ENCODE results near the gene AHI1.

The AHI1 gene

DNA sequence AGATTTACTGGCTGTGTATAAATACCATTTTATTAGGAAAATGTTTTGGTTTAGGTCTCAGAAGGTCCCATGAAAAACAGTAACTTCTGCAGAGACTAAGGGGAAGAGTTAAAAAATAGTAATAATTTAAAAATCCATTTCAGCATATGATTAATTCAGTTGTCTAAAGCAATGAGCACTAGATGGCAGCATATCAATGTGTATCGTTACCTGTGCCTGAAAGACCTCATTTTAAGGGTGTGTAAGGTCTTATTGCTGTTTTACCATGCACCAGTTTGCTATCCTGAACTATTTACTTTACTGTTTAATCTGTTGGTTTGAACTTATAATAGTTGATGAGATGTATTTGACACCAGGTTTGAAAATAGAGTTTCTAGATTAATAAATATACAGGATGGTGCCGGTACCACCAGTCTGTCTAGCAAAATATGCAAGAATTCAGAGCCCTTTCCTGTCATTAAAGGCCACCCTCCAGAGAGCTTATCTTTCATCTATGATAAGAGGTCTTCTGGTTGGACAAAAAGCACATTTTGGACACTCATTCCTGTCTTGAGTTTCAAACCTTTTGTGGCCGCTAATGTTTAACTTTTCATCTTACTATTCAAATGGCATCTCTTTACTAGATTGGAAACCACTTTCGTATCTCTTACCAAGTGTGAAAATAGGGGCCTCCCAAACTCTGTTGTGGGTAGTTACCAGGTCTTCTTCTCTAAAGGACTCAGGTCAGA, 8.9 kb upstream of the AHI1 start:
- H3K27ac ChIP-seq (ENCODE audit: low read depth in 2 of 2, low read length in 2 of 2) = peak overlapping the region; percentile 72 to 86
- H3K9ac ChIP-seq (ENCODE audit: low read depth in 1 of 2, low read length in 2 of 2) = peak overlapping the region; percentile 3 to 46
- no peaks in the 10 kb centered on the region for H3K36me3 ChIP-seq (ENCODE audit: control insufficient read depth in 2 of 2, insufficient read depth in 2 of 2, low read length in 2 of 2)
- H3K9me3 ChIP-seq (ENCODE audit: control insufficient read depth in 2 of 2, low read length in 2 of 2) = no peaks in the 10 kb centered on the region
- peaks cover 11 to 21% of the 10 kb centered on the region in 2 donors for H3K4me1 ChIP-seq (ENCODE audit: control insufficient read depth in 2 of 2, insufficient read depth in 2 of 2, low read length in 2 of 2)
- H3K4me3 ChIP-seq (ENCODE audit: low read length in 2 of 2) = no peak overlapping the region
- H3K27me3 ChIP-seq (ENCODE audit: control insufficient read depth in 2 of 2, insufficient read depth in 2 of 2, low read length in 2 of 2) = no peaks in the 10 kb centered on the region

- H3K27ac ChIP-seq (ENCODE audit: low read depth in 2 of 2, low read length in 2 of 2) = peak overlapping the region; percentile 72 to 86
- peaks cover 11 to 21% of the 10 kb centered on the region in 2 donors for H3K4me1 ChIP-seq (ENCODE audit: control insufficient read depth in 2 of 2, insufficient read depth in 2 of 2, low read length in 2 of 2)
- H3K9ac ChIP-seq (ENCODE audit: low read depth in 1 of 2, low read length in 2 of 2) = peak overlapping the region; percentile 33 to 52
Measured at GRCh38 chr6:135505648-135506047, 8.1 kb upstream of the AHI1 start.

DNA sequence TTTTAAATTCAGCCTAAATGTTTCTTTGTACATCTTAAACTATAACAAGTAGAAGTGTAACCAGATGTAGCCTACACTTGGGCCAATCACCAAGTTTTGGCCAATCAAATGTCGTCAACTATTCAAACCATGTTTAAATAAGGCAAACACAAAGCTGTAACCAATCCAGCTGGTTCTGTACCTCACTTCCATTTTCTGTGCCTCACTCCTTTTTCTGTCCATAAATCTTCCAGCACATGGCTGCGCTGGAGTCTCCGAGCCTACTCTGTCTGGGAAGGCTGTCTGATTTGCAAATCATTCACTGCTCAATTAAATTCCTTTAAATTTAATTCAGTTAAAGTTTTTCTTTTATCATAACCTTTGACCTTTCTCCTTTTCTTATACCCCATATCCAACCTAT, 7.7 kb upstream of the AHI1 start:
- Histone ChIP-seq H3K36me3 (ENCODE audit: control insufficient read depth in 2 of 2, insufficient read depth in 2 of 2, low read length in 2 of 2) (no peaks in the 10 kb centered on the region), H3K4me3 (ENCODE audit: low read length in 2 of 2) (peak overlapping the region in 1 of 2 donors; percentile 39), H3K27ac (ENCODE audit: low read depth in 2 of 2, low read length in 2 of 2) (peak overlapping the region; percentile 45 to 86)

More at GRCh38 chr6:135505648-135506047, 8.1 kb upstream of the AHI1 start:
- H3K27me3 ChIP-seq (ENCODE audit: control insufficient read depth in 2 of 2, insufficient read depth in 2 of 2, low read length in 2 of 2) = no peaks in the 10 kb centered on the region
- no peaks in the 10 kb centered on the region for H3K9me3 ChIP-seq (ENCODE audit: control insufficient read depth in 2 of 2, low read length in 2 of 2)
- H3K36me3 ChIP-seq (ENCODE audit: control insufficient read depth in 2 of 2, insufficient read depth in 2 of 2, low read length in 2 of 2) = no peaks in the 10 kb centered on the region
- peak overlapping the region; percentile 28 to 39 for H3K4me3 ChIP-seq (ENCODE audit: low read length in 2 of 2)

DNA sequence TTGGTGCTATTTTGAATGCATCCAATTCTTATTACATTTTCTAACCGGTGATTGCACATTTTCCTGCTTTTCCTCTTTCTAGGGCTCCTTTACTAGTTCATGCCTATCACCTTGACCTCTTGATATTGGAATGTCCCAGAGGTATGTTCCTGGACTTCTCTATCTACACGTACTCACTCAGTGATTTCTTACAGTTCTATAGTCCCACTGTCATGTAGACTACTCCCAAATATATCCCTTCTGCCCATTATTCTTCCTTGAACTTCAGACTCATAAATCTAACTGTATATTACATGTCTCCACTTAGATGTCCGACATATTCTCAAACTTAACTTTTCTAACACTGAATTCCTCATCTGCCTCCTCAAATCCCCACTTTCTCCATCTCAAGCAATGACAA, 7.2 kb upstream of the AHI1 start:
- Histone ChIP-seq H3K36me3 (ENCODE audit: control insufficient read depth in 2 of 2, insufficient read depth in 2 of 2, low read length in 2 of 2) (no peaks in the 10 kb centered on the region), H3K9ac (ENCODE audit: low read depth in 1 of 2, low read length in 2 of 2) (no peak overlapping the region), H3K9me3 (ENCODE audit: control insufficient read depth in 2 of 2, low read length in 2 of 2) (no peaks in the 10 kb centered on the region), H3K27me3 (ENCODE audit: control insufficient read depth in 2 of 2, insufficient read depth in 2 of 2, low read length in 2 of 2) (no peaks in the 10 kb centered on the region), H3K4me1 (ENCODE audit: control insufficient read depth in 2 of 2, insufficient read depth in 2 of 2, low read length in 2 of 2) (peaks cover 11 to 21% of the 10 kb centered on the region in 2 donors), H3K4me3 (ENCODE audit: low read length in 2 of 2) (no peak overlapping the region), H3K27ac (ENCODE audit: low read depth in 2 of 2, low read length in 2 of 2) (peak overlapping the region; percentile 45 to 86)

More for the DNA sequence above, 7.7 kb upstream of the AHI1 start:
- Histone ChIP-seq H3K9me3 (ENCODE audit: control insufficient read depth in 2 of 2, low read length in 2 of 2) (no peaks in the 10 kb centered on the region), H3K4me1 (ENCODE audit: control insufficient read depth in 2 of 2, insufficient read depth in 2 of 2, low read length in 2 of 2) (peaks cover 11 to 21% of the 10 kb centered on the region in 2 donors), H3K9ac (ENCODE audit: low read depth in 1 of 2, low read length in 2 of 2) (no peak overlapping the region), H3K27me3 (ENCODE audit: control insufficient read depth in 2 of 2, insufficient read depth in 2 of 2, low read length in 2 of 2) (no peaks in the 10 kb centered on the region)

DNA sequence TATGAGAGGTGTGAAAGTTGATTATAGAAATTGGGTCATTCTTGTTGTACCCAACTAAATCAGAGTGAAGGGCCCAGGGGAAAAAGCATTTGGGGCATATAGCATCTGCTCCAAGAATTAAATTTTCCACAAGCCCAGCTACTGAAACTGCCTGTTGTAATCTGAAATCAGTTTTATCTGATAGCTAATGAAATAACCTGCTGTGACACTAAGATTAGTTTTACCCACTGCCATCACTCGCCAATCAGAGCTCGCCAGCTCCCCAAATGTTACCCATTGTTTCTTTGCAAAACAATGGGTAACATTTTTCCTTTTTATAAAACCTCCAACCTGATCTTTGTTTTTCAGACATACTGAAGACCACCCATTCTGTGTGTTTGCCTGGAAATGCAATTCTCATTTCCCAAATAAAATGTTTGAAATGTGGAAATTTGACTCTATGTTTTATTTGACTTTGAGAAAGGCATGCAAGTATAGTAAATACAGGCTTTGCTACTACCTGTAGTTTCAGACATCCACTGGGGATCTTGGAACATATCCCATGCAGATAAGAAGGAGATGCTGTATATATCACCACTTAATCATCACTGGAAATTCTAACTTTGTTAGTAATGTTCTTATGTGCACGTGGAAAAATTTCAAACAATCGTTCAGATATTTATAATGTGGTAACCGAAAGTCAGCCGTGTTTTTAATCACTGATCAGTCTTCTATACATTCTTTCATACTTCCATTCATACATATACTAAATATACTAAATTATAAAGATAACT, 6.3 kb upstream of the AHI1 start:
- H3K4me3 ChIP-seq (ENCODE audit: low read length in 2 of 2) = no peak overlapping the region
- H3K9ac ChIP-seq (ENCODE audit: low read depth in 1 of 2, low read length in 2 of 2) = no peak overlapping the region
- no peak overlapping the region for H3K27ac ChIP-seq (ENCODE audit: low read depth in 2 of 2, low read length in 2 of 2)
- H3K27me3 ChIP-seq (ENCODE audit: control insufficient read depth in 2 of 2, insufficient read depth in 2 of 2, low read length in 2 of 2) = no peaks in the 10 kb centered on the region
- no peaks in the 10 kb centered on the region for H3K36me3 ChIP-seq (ENCODE audit: control insufficient read depth in 2 of 2, insufficient read depth in 2 of 2, low read length in 2 of 2)
- no peaks in the 10 kb centered on the region for H3K9me3 ChIP-seq (ENCODE audit: control insufficient read depth in 2 of 2, low read length in 2 of 2)
- peaks cover 11 to 23% of the 10 kb centered on the region in 2 donors for H3K4me1 ChIP-seq (ENCODE audit: control insufficient read depth in 2 of 2, insufficient read depth in 2 of 2, low read length in 2 of 2)

DNA sequence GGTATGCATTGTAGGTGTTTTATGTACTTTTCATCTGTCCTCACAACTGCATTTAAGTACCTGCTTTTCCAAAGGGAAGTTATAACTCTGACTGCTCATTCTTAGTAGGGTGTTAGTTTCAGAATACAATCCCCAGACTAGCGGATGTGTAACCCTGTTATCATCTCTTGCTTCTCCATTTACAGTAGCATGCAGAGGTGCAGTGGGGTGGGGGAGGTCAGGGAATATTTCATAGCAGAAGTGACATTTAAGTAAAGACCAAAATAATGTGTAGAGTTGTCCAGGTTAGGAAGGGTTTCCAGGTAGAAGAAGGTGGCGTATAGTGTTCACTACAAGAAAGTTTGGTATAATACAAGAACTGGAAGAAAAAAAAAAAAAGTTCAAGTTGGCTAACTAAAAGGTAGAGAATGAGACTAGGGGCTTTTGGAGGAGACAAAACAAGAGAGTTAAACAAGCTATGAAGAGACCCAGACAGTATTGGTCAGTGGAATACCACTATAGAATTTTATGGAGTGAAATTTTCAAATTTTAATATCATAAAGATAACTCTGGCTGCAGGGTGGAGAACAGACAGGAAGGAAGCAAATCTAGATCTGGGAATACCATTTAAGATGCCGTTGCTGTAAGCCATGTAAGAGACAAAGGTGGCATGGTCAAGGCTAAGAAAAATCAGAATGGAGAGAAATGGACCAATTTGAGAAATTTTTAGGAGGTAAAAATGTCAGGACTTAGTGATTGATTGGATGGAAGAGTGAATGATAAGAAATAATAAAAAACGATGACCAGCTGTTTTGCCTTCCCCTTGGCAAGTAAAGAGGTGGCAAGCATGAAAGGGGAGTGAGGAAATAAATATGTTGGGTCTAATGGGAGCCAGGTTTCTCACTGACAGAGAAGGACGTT, 2.2 kb upstream of the AHI1 start:
- no peak overlapping the region for H3K4me3 ChIP-seq (ENCODE audit: low read length in 2 of 2)
- H3K9me3 ChIP-seq (ENCODE audit: control insufficient read depth in 2 of 2, low read length in 2 of 2) = no peaks in the 10 kb centered on the region
- H3K27me3 ChIP-seq (ENCODE audit: control insufficient read depth in 2 of 2, insufficient read depth in 2 of 2, low read length in 2 of 2) = no peaks in the 10 kb centered on the region
- H3K27ac ChIP-seq (ENCODE audit: low read depth in 2 of 2, low read length in 2 of 2) = no peak overlapping the region
- no peak overlapping the region for H3K9ac ChIP-seq (ENCODE audit: low read depth in 1 of 2, low read length in 2 of 2)
- H3K36me3 ChIP-seq (ENCODE audit: control insufficient read depth in 2 of 2, insufficient read depth in 2 of 2, low read length in 2 of 2) = no peaks in the 10 kb centered on the region
- peaks cover 3 to 7% of the 10 kb centered on the region in 2 donors for H3K4me1 ChIP-seq (ENCODE audit: control insufficient read depth in 2 of 2, insufficient read depth in 2 of 2, low read length in 2 of 2)

DNA sequence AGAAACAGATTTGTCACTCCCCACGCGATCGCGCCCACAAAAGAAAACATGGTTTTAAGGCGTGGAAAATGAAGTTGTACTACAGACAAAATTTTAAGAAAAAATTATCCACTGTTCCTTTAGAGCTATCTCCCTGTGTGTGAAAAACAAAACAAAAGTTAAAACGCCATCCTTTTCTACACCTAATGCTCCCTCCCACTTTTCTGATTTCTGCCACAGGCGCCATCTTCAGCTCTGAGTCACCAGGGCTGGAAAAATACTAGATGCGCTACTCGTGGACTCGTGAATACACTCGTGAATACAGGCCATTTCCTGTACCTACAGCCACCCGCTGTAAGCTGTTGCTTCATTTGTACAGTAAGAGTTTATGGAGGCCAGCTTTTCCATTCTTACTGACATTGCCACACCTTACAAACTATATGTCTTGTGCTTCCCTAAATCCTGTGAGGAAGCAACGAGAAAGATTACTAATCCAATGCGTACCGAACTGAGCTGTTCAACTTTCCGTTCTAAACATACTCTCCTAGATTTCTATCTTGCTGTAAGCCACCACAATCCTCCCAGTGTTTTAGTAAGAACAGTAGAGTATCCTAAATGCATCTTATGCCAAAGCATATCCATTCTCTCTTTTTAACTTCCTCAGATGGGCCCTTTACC, 773 bp upstream of the AHI1 start:
- Histone ChIP-seq H3K4me1 (ENCODE audit: control insufficient read depth in 2 of 2, insufficient read depth in 2 of 2, low read length in 2 of 2) (peaks cover 3 to 6% of the 10 kb centered on the region in 2 donors), H3K36me3 (ENCODE audit: control insufficient read depth in 2 of 2, insufficient read depth in 2 of 2, low read length in 2 of 2) (no peaks in the 10 kb centered on the region), H3K4me3 (ENCODE audit: low read length in 2 of 2) (peak overlapping the region; percentile 78 to 97), H3K27ac (ENCODE audit: low read depth in 2 of 2, low read length in 2 of 2) (peak overlapping the region; percentile 92 to 96), H3K27me3 (ENCODE audit: control insufficient read depth in 2 of 2, insufficient read depth in 2 of 2, low read length in 2 of 2) (no peaks in the 10 kb centered on the region), H3K9me3 (ENCODE audit: control insufficient read depth in 2 of 2, low read length in 2 of 2) (no peaks in the 10 kb centered on the region), H3K9ac (ENCODE audit: low read depth in 1 of 2, low read length in 2 of 2) (peak overlapping the region; percentile 92 to 98)

DNA sequence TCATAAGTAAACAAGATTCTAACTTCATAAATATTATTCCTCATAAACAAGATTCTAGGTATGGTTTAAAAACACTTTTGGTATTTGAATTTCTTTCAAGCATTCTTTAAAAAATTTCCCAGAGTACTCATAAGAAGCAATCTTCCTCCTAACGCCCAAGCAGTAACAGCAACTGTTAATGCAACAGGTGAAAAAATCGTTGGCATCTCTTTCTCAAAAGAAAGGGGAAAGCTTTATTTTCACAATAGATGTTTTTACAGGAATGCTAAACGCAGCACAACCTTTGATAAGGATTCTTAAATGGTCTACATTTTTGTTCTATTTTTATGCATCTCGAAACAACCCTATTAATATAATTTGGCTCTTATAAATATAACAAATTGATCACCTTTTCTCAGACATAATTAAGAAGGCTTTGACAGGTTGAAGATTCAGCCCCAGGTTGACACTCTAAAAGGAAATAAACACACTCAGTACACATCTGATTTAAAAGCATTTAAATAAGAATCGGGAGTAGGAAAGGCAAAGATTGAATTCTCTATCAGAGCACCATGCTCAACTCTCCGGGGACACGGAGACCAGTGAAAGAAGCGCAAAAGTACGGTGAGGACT, 634 bp downstream of the AHI1 start:
- H3K36me3 ChIP-seq (ENCODE audit: control insufficient read depth in 2 of 2, insufficient read depth in 2 of 2, low read length in 2 of 2) = no peaks in the 10 kb centered on the region
- H3K4me3 ChIP-seq (ENCODE audit: low read length in 2 of 2) = peak overlapping the region; percentile 78 to 97
- H3K9me3 ChIP-seq (ENCODE audit: control insufficient read depth in 2 of 2, low read length in 2 of 2) = no peaks in the 10 kb centered on the region
- H3K27me3 ChIP-seq (ENCODE audit: control insufficient read depth in 2 of 2, insufficient read depth in 2 of 2, low read length in 2 of 2) = no peaks in the 10 kb centered on the region
- H3K27ac ChIP-seq (ENCODE audit: low read depth in 2 of 2, low read length in 2 of 2) = peak overlapping the region; percentile 92 to 96
- H3K9ac ChIP-seq (ENCODE audit: low read depth in 1 of 2, low read length in 2 of 2) = peak overlapping the region; percentile 92 to 98
- H3K4me1 ChIP-seq (ENCODE audit: control insufficient read depth in 2 of 2, insufficient read depth in 2 of 2, low read length in 2 of 2) = peaks cover 3 to 6% of the 10 kb centered on the region in 2 donors

DNA sequence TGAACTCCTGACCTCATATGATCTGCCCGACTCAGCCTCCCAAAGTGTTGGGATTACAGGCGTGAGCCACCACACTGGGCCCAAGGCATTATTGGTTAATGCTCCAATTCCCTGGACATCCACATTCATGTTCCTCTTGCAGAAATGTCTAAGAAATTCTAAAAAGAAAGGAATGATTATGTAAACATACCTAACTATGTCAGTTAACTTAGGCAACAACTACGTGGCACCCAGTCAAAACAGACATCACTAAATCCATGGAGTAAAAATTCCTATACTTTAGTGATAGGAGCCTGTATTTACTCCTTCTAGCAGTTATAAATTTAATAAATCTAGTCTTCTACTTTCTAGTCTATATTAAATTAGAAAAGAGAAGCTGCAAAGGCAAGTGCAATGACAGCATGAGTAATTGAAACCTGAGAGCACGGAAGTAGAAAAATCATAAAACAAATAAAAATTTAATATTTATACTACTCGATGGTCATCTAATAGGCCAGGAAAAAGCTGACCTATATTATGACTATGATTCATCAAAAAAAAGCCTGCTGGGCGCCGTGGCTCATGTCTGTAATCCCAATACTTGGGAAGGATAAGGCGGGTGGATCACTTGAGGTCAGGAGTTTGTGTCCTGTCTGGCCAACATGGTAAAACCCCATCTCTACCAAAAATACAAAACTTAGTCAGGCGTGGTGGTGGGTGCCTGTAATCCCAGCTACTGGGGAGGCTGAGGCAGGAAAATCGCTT, 4.2 kb downstream of the AHI1 start:
- H3K4me3 ChIP-seq (ENCODE audit: low read length in 2 of 2) = no peak overlapping the region
- peaks cover under 1 to 3% of the 10 kb centered on the region in 2 donors for H3K4me1 ChIP-seq (ENCODE audit: control insufficient read depth in 2 of 2, insufficient read depth in 2 of 2, low read length in 2 of 2)
- no peak overlapping the region for H3K27ac ChIP-seq (ENCODE audit: low read depth in 2 of 2, low read length in 2 of 2)
- H3K36me3 ChIP-seq (ENCODE audit: control insufficient read depth in 2 of 2, insufficient read depth in 2 of 2, low read length in 2 of 2) = peaks cover 13 to 17% of the 10 kb centered on the region in 2 donors
- no peaks in the 10 kb centered on the region for H3K9me3 ChIP-seq (ENCODE audit: control insufficient read depth in 2 of 2, low read length in 2 of 2)
- no peak overlapping the region for H3K9ac ChIP-seq (ENCODE audit: low read depth in 1 of 2, low read length in 2 of 2)
- H3K27me3 ChIP-seq (ENCODE audit: control insufficient read depth in 2 of 2, insufficient read depth in 2 of 2, low read length in 2 of 2) = no peaks in the 10 kb centered on the region
